ENCODE results near the gene RPAP3.

The RPAP3 gene

GRCh38 chr12:47748899-47749298 is 43.1 kb upstream of the RPAP3 start:
- no peak overlapping the region for H3K4me3 ChIP-seq (ENCODE audit: low read depth, low read length, poor library complexity, severe bottlenecking)
- H3K9me3 ChIP-seq (ENCODE audit: low read length), result no peaks in the 10 kb centered on the region

GRCh38 chr12:47748507-47748828 is 42.6 kb upstream of the RPAP3 start:
- Histone ChIP-seq H2AFZ (ENCODE audit: low read length) (no peak overlapping the region), H3K36me3 (ENCODE audit: insufficient read depth, low read length) (no peaks in the 10 kb centered on the region), H4K20me1 (ENCODE audit: insufficient read depth, low read length) (no peaks in the 10 kb centered on the region), H3K9me2 (ENCODE audit: low read depth, low read length) (no peaks in the 10 kb centered on the region), H3K4me1 (ENCODE audit: insufficient read depth, low read length, severe bottlenecking) (no peaks in the 10 kb centered on the region), H3K4me3 (ENCODE audit: low read depth, low read length, poor library complexity, severe bottlenecking) (no peak overlapping the region), H3K9ac (ENCODE audit: low read length) (no peak overlapping the region), H3K27ac (ENCODE audit: low read depth, low read length, poor library complexity, severe bottlenecking) (no peak overlapping the region), H3K79me2 (ENCODE audit: insufficient read depth, low read length) (no peaks in the 10 kb centered on the region), H3K9me3 (ENCODE audit: low read length) (no peaks in the 10 kb centered on the region), H3K4me2 (ENCODE audit: low read length) (no peak overlapping the region), H3F3A (ENCODE audit: insufficient read depth, low read length) (no peaks in the 10 kb centered on the region), H3K27me3 (ENCODE audit: insufficient read depth, low read length) (no peaks in the 10 kb centered on the region; the same call in 1 of the 2 replicates)
- TF ChIP-seq, protein P1, sequence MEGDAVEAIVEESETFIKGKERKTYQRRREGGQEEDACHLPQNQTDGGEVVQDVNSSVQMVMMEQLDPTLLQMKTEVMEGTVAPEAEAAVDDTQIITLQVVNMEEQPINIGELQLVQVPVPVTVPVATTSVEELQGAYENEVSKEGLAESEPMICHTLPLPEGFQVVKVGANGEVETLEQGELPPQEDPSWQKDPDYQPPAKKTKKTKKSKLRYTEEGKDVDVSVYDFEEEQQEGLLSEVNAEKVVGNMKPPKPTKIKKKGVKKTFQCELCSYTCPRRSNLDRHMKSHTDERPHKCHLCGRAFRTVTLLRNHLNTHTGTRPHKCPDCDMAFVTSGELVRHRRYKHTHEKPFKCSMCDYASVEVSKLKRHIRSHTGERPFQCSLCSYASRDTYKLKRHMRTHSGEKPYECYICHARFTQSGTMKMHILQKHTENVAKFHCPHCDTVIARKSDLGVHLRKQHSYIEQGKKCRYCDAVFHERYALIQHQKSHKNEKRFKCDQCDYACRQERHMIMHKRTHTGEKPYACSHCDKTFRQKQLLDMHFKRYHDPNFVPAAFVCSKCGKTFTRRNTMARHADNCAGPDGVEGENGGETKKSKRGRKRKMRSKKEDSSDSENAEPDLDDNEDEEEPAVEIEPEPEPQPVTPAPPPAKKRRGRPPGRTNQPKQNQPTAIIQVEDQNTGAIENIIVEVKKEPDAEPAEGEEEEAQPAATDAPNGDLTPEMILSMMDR (IDR thresholded peaks at IDR 0.05; ENCODE audit: low read length), result no peak
- no peak for TF ChIP-seq EZH2 (IDR thresholded peaks at IDR 0.05; ENCODE audit: borderline replicate concordance, low read length)

More at GRCh38 chr12:47748899-47749298, 43.1 kb upstream of the RPAP3 start:
- Histone ChIP-seq H3K79me2 (ENCODE audit: insufficient read depth, low read length) (no peaks in the 10 kb centered on the region), H3K27ac (ENCODE audit: low read depth, low read length, poor library complexity, severe bottlenecking) (no peak overlapping the region), H2AFZ (ENCODE audit: low read length) (no peak overlapping the region), H3K9ac (ENCODE audit: low read length) (no peak overlapping the region), H3K36me3 (ENCODE audit: insufficient read depth, low read length) (no peaks in the 10 kb centered on the region), H3F3A (ENCODE audit: insufficient read depth, low read length) (no peaks in the 10 kb centered on the region), H4K20me1 (ENCODE audit: insufficient read depth, low read length) (no peaks in the 10 kb centered on the region), H3K27me3 (ENCODE audit: insufficient read depth, low read length) (no peaks in the 10 kb centered on the region; the same call in 1 of the 2 replicates), H3K9me2 (ENCODE audit: low read depth, low read length) (no peaks in the 10 kb centered on the region), H3K4me1 (ENCODE audit: insufficient read depth, low read length, severe bottlenecking) (no peaks in the 10 kb centered on the region), H3K4me2 (ENCODE audit: low read length) (no peak overlapping the region)
- no peak for TF ChIP-seq EZH2 (IDR thresholded peaks at IDR 0.05; ENCODE audit: borderline replicate concordance, low read length)
- TF ChIP-seq, protein P1 (IDR thresholded peaks at IDR 0.05; ENCODE audit: low read length), result no peak

DNA sequence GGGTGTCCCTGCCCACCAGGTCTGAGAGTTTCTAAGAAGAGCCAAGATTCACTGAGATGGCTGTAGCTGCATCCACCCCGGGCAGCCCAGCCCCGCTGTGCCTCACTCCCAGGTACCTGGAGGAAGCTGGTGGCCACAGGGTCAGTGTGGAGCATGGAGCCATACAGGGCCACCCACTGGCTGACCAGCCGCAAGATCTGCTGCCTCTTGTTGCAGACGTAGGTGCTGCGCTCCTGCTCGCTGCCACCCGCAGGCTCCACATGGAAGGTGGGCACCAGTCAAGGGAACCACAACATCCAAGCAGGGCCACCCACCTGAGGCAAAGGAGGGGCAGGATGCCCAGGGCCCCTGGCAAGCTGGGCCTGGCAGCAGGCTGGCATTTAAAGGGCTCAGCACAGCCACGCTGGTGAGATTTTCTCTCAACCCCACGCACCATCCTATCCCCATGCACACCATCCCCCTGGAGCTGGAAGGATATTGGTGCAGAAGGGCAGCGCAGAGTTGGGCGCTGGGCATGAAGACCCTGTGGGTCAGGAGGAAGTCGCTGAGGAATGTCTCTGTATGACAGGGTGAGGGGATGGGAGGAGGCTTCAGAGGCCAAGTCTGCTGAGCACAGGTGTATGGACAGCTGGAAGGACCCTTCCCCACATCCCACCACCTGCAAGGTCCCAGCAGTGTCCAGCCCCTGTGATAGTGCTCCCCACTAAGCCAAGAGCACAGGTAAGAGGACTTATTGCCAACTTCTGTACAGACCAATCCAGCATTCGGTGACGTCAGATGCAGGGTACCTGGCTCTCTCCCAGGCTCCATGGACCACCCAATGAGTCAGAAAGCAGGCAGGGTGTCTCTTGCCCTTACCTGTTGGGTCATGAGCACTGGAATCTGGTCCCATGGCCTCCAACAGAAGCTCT is 42.0 kb upstream of the RPAP3 start:
- Histone ChIP-seq H4K20me1 (ENCODE audit: insufficient read depth, low read length) (no peaks in the 10 kb centered on the region), H3K4me2 (ENCODE audit: low read length) (no peak overlapping the region), H3K27me3 (ENCODE audit: insufficient read depth, low read length) (no peaks in the 10 kb centered on the region; the same call in 1 of the 2 replicates), H3K36me3 (ENCODE audit: insufficient read depth, low read length) (no peaks in the 10 kb centered on the region), H2AFZ (ENCODE audit: low read length) (no peak overlapping the region), H3K79me2 (ENCODE audit: insufficient read depth, low read length) (no peaks in the 10 kb centered on the region), H3F3A (ENCODE audit: insufficient read depth, low read length) (no peaks in the 10 kb centered on the region), H3K9me3 (ENCODE audit: low read length) (no peaks in the 10 kb centered on the region), H3K4me3 (ENCODE audit: low read depth, low read length, poor library complexity, severe bottlenecking) (no peak overlapping the region), H3K27ac (ENCODE audit: low read depth, low read length, poor library complexity, severe bottlenecking) (no peak overlapping the region), H3K9me2 (ENCODE audit: low read depth, low read length) (no peaks in the 10 kb centered on the region), H3K9ac (ENCODE audit: low read length) (no peak overlapping the region), H3K4me1 (ENCODE audit: insufficient read depth, low read length, severe bottlenecking) (no peaks in the 10 kb centered on the region)
- TF ChIP-seq, protein P1 (IDR thresholded peaks at IDR 0.05; ENCODE audit: low read length), result no peak
- no peak for TF ChIP-seq EZH2 (IDR thresholded peaks at IDR 0.05; ENCODE audit: borderline replicate concordance, low read length)
